Lung (tissue), 12 donors: ENCODE measurements around the gene BCL2A1. TPM values are rescaled to one million over a fixed set of nuclear protein-coding genes. Genes with fewer than 3 reads are reported as not detected.

Experiments used
- ATAC-seq: fragments of 200-7000 bp; cut with Tn5 transposase; one replicate; pipeline ENCODE4 v1.9.1; 2020; ENCODE audit warnings: moderate number of reproducible peaks; ENCODE audit not compliant: insufficient read depth, low FRiP score
- DNase-seq, 3 donors: peaks; one replicate each; pipeline ENCODE4 v3.0.0-alpha.2; 2013 to 2017
- H3K27ac ChIP-seq, 2 donors: one replicate each; pipeline ENCODE4 v1.5.1; 2013; ENCODE audit warnings: mild to moderate bottlenecking in 2 of 2, moderate library complexity in 2 of 2, control low read depth in 1 of 2, inconsistent platforms in 1 of 2, low read depth in 1 of 2, low read length in 1 of 2
- H3K27me3 ChIP-seq, 3 donors: one replicate each; pipeline ENCODE4 v1.5.1; 2013; ENCODE audit warnings: low read length in 2 of 3; ENCODE audit not compliant: control insufficient read depth in 3 of 3, insufficient read depth in 3 of 3
- H3K36me3 ChIP-seq, 4 donors: one replicate each; pipeline ENCODE4 v1.5.1; 2013; ENCODE audit warnings: low read length in 4 of 4, mild to moderate bottlenecking in 1 of 4, moderate library complexity in 1 of 4; ENCODE audit not compliant: control insufficient read depth in 4 of 4, insufficient read depth in 4 of 4
- H3K4me1 ChIP-seq, 5 donors: one replicate each; pipeline ENCODE4 v1.5.1; 2013; ENCODE audit warnings: low read length in 5 of 5, mild to moderate bottlenecking in 2 of 5, moderate library complexity in 1 of 5; ENCODE audit not compliant: control insufficient read depth in 5 of 5, insufficient read depth in 5 of 5
- H3K4me3 ChIP-seq: one replicate; pipeline ENCODE4 v1.5.1; 2013; ENCODE audit warnings: mild to moderate bottlenecking, control low read depth, moderate library complexity
- H3K9ac ChIP-seq, 2 donors: one replicate each; pipeline ENCODE4 v1.5.1; 2013; ENCODE audit warnings: low read length in 2 of 2, control low read depth in 1 of 2; ENCODE audit not compliant: insufficient read depth in 1 of 2
- H3K9me3 ChIP-seq, 4 donors: one replicate each; pipeline ENCODE4 v1.5.1; 2013; ENCODE audit warnings: low read length in 3 of 4, mild to moderate bottlenecking in 1 of 4, moderate library complexity in 1 of 4; ENCODE audit not compliant: control insufficient read depth in 4 of 4, insufficient read depth in 3 of 4
- CTCF ChIP-seq: IDR thresholded peaks from 2 replicates; pipeline ENCODE4 v1.5.1; 2012; ENCODE audit warnings: mild to moderate bottlenecking; ENCODE audit errors: control extremely low read depth, extremely low read depth
- WGBS, 2 donors: extraction: QIAGEN DNeasy Blood & Tissue Kit; methylation state at CpG; one replicate each; pipeline ENCODE4 v1.1.7; 2013; 5-methylcytosine and 5-hydroxymethylcytosine counted together
- polyA plus RNA-seq, 2 donors: library from polyadenylated mRNA; stranded (reverse); fragments of 200-250 nt; gene quantifications; one replicate each; pipeline ENCODE4 v1.2.1, GENCODE V29; 2013
- total RNA-seq, 2 donors: library from RNA; depleted of rRNA in 1 of 2; stranded (reverse); fragments of >200 nt in 1 of 2; gene quantifications; one replicate each; pipeline ENCODE4 v1.2.1, GENCODE V29; 2014 to 2021
- donor health status: control.
- donor health status: control.
- donor health status: Bipolar disorder and iron deficiency.
- donor health status: healthy.
- donor health status: DM: yes; HTN: yes; CAD: no.

Gene BCL2A1
- total and polyA plus RNA-seq, 4 donors = 27.4 to 323 (median 49.3) TPM

GRCh38 chr15:80006946-80007345, 36.0 kb upstream of the BCL2A1 start:
- H3K27me3 ChIP-seq = no peaks in the 10 kb centered on the region
- H3K9me3 ChIP-seq = no peaks in the 10 kb centered on the region
- TF ChIP-seq CTCF = no peak
- ATAC-seq (no peak), DNase-seq (no peak)
- H3K36me3 ChIP-seq = no peaks in the 10 kb centered on the region
- no peak overlapping the region for H3K27ac ChIP-seq
- WGBS, 2 donors = 83 to 86% methylated on average over 5 of the region's 5 CpGs
- H3K4me1 ChIP-seq = peaks cover 0 to 6% (median 0%) of the 10 kb centered on the region in 5 donors
- H3K4me3 ChIP-seq = no peak overlapping the region
- H3K9ac ChIP-seq = no peak overlapping the region

- Histone ChIP-seq H3K9ac (no peak overlapping the region), H3K36me3 (no peaks in the 10 kb centered on the region), H3K9me3 (no peaks in the 10 kb centered on the region), H3K27me3 (no peaks in the 10 kb centered on the region), H3K4me3 (no peak overlapping the region), H3K4me1 (no peaks in the 10 kb centered on the region), H3K27ac (no peak overlapping the region)
- no peak for TF ChIP-seq CTCF
- ATAC-seq (no peak), DNase-seq (no peak)
- 98% methylated on average over 6 of the region's 6 CpGs for WGBS, 2 donors
These were observed 33.0 kb upstream of the BCL2A1 start for GRCh38 chr15:80003934-80004472.

- Histone ChIP-seq H3K4me1 (no peaks in the 10 kb centered on the region), H3K9ac (no peak overlapping the region), H3K4me3 (no peak overlapping the region), H3K36me3 (no peaks in the 10 kb centered on the region), H3K27me3 (no peaks in the 10 kb centered on the region), H3K27ac (no peak overlapping the region), H3K9me3 (no peaks in the 10 kb centered on the region)
- no peak for TF ChIP-seq CTCF
- ATAC-seq (no peak), DNase-seq (no peak)
- 94% methylated on average over 12 of the region's 12 CpGs for WGBS, 2 donors
These were observed 32.2 kb upstream of the BCL2A1 start for GRCh38 chr15:80003171-80003570.

- no peaks in the 10 kb centered on the region for H3K36me3 ChIP-seq
- no peaks in the 10 kb centered on the region for H3K4me1 ChIP-seq
- DNase-seq (no peak), ATAC-seq (no peak)
- TF ChIP-seq CTCF = no peak
- no peak overlapping the region for H3K9ac ChIP-seq
- WGBS, 2 donors = 90 to 94% methylated on average over 3 of the region's 3 CpGs
- no peaks in the 10 kb centered on the region for H3K27me3 ChIP-seq
- H3K27ac ChIP-seq = no peak overlapping the region
- no peaks in the 10 kb centered on the region for H3K9me3 ChIP-seq
- H3K4me3 ChIP-seq = no peak overlapping the region
These were observed 31.3 kb upstream of the BCL2A1 start for GRCh38 chr15:80002267-80002666.
